ENCODE measurements around the gene NCOA1.
"Not testable (repeated sequence)": the region's sequence is repeated elsewhere in the genome, so short reads cannot be mapped to it uniquely, and the experiment has no call there.

The NCOA1 gene

GRCh38 chr2:24490690-24491541 is at the start of gene NCOA1:
Gene NCOA1, plus strand, starts transcription at chr2:24491254. Its CDS starts 167,424 bp downstream, at chr2:24658678.
- peak; percentile 91 for DNase-seq

- no peak for DNase-seq
Observed at GRCh38 chr2:24448797-24449196, 42.3 kb upstream of the NCOA1 start.

- no peak for DNase-seq
Observed at GRCh38 chr2:24449344-24449743, 41.7 kb upstream of the NCOA1 start.

GRCh38 chr2:24451805-24452501 is 39.1 kb upstream of the NCOA1 start:
- no peak for DNase-seq

- DNase-seq = no peak
Observed at GRCh38 chr2:24452502-24452885, 38.6 kb upstream of the NCOA1 start.

GRCh38 chr2:24453379-24454073 is 37.5 kb upstream of the NCOA1 start:
- no peak for DNase-seq

GRCh38 chr2:24454294-24454693 is 36.8 kb upstream of the NCOA1 start:
- no peak for DNase-seq

- DNase-seq = no peak
Observed at GRCh38 chr2:24456599-24457556, 34.2 kb upstream of the NCOA1 start.

- DNase-seq = no peak
Observed at GRCh38 chr2:24457696-24458386, 33.2 kb upstream of the NCOA1 start.

- DNase-seq = no peak
Observed at GRCh38 chr2:24459224-24460161, 31.6 kb upstream of the NCOA1 start.

- DNase-seq = no peak
Observed at GRCh38 chr2:24461685-24462084, 29.4 kb upstream of the NCOA1 start.

- DNase-seq = no peak
Observed at GRCh38 chr2:24463271-24463670, 27.8 kb upstream of the NCOA1 start.

- DNase-seq = no peak
Observed at GRCh38 chr2:24466871-24467870, 23.9 kb upstream of the NCOA1 start.

GRCh38 chr2:24468453-24468852 is 22.6 kb upstream of the NCOA1 start:
- not testable (repeated sequence) for DNase-seq

GRCh38 chr2:24469148-24469650 is 21.9 kb upstream of the NCOA1 start:
- DNase-seq = no peak

- DNase-seq = no peak
Observed at GRCh38 chr2:24471662-24472061, 19.4 kb upstream of the NCOA1 start.

- DNase-seq = no peak
Observed at GRCh38 chr2:24472416-24472815, 18.6 kb upstream of the NCOA1 start.

GRCh38 chr2:24473626-24474025 is 17.4 kb upstream of the NCOA1 start:
- DNase-seq = no peak

- no peak for DNase-seq
Observed at GRCh38 chr2:24474053-24474452, 17.0 kb upstream of the NCOA1 start.
